GM23248 (cell line): Measurements from ENCODE around the gene HSP90AB1.

Experiments used
- EZH2 ChIP-seq: fragments of 200-600 bp; sonication (generic); IDR thresholded peaks from 2 replicates; pipeline ENCODE4 v1.6.1; 2018; ENCODE audit warnings: antibody characterized with exemption, mild to moderate bottlenecking; ENCODE audit not compliant: insufficient read depth, poor library complexity, severe bottlenecking
- EZH2phosphoT487 ChIP-seq: fragments of 200-600 bp; sonication (generic); IDR thresholded peaks from 2 replicates; pipeline ENCODE4 v1.6.1; 2018; ENCODE audit warnings: antibody characterized with exemption, moderate library complexity, mild to moderate bottlenecking, low read depth; ENCODE audit not compliant: insufficient read depth

GRCh38 chr6:44245912-44246662, 814 bp upstream of the HSP90AB1 start:
- no peak for TF ChIP-seq EZH2
- no peak for TF ChIP-seq EZH2phosphoT487
